H9 (cell line): ENCODE data around the gene ANK3. TPM values are rescaled to one million over a fixed set of nuclear protein-coding genes. Genes with fewer than 3 reads are reported as not detected.

Experiments
- DNase-seq: peaks from one replicate; pipeline ENCODE4 v3.0.0-alpha.2; 2017
- H2AFZ ChIP-seq: one replicate; pipeline ENCODE4 v1.6.1; 2013; ENCODE audit warnings: mild to moderate bottlenecking, low read length, control low read depth, moderate library complexity
- H2AK5ac ChIP-seq: 2 replicates; pipeline ENCODE4 v1.6.1; 2013; ENCODE audit warnings: low read length, control low read depth, mixed read lengths; ENCODE audit not compliant: insufficient read length
- H2BK120ac ChIP-seq: one replicate; pipeline ENCODE4 v1.6.1; 2013; ENCODE audit warnings: low read depth, mild to moderate bottlenecking, low read length, control low read depth, inconsistent platforms; ENCODE audit not compliant: poor library complexity, severe bottlenecking
- H2BK12ac ChIP-seq: 2 replicates; pipeline ENCODE4 v1.6.1; 2013; ENCODE audit warnings: low read length, control low read depth, mixed read lengths, low read depth; ENCODE audit not compliant: insufficient read length
- H2BK15ac ChIP-seq: 2 replicates; pipeline ENCODE4 v1.6.1; 2013; ENCODE audit warnings: low read depth, low read length, control low read depth
- H2BK20ac ChIP-seq: one replicate; pipeline ENCODE4 v1.6.1; 2013; ENCODE audit warnings: low read depth, mild to moderate bottlenecking, low read length, control low read depth, inconsistent platforms; ENCODE audit not compliant: poor library complexity, severe bottlenecking
- H2BK5ac ChIP-seq: 2 replicates; pipeline ENCODE4 v1.6.1; 2013; ENCODE audit warnings: low read length, control low read depth, mixed read lengths; ENCODE audit not compliant: insufficient read length
- H3K14ac ChIP-seq: 2 replicates; pipeline ENCODE4 v1.6.1; 2013; ENCODE audit warnings: low read length, control low read depth; ENCODE audit not compliant: insufficient read depth
- H3K18ac ChIP-seq: 2 replicates; pipeline ENCODE4 v1.6.1; 2013; ENCODE audit warnings: low read depth, mild to moderate bottlenecking, mixed read lengths, low read length, control low read depth; ENCODE audit not compliant: insufficient read length
- H3K23ac ChIP-seq: 2 replicates; pipeline ENCODE4 v1.6.1; 2013; ENCODE audit warnings: low read length, control low read depth, mixed read lengths, low read depth; ENCODE audit not compliant: insufficient read length
- H3K23me2 ChIP-seq: 2 replicates; pipeline ENCODE4 v1.6.1; 2013; ENCODE audit warnings: low read depth, mild to moderate bottlenecking, mixed read lengths, low read length, control low read depth; ENCODE audit not compliant: insufficient read length, poor library complexity, severe bottlenecking
- H3K27ac ChIP-seq: 2 replicates; pipeline ENCODE4 v1.5.1; 2013; ENCODE audit warnings: low read length, control low read depth, mixed read lengths, low read depth; ENCODE audit not compliant: insufficient read length
- H3K27me3 ChIP-seq: 2 replicates; pipeline ENCODE4 v1.6.1; 2013; ENCODE audit warnings: low read length, control low read depth, inconsistent platforms; ENCODE audit not compliant: insufficient read depth
- H3K4ac ChIP-seq: 2 replicates; pipeline ENCODE4 v1.6.1; 2013; ENCODE audit warnings: low read depth, mild to moderate bottlenecking, control low read depth, inconsistent platforms, low read length, moderate library complexity
- H3K4me1 ChIP-seq: 2 replicates; pipeline ENCODE4 v1.6.1; 2013; ENCODE audit warnings: low read length, control low read depth, inconsistent platforms; ENCODE audit not compliant: insufficient read depth
- H3K4me2 ChIP-seq: 2 replicates; pipeline ENCODE4 v1.6.1; 2013; ENCODE audit warnings: low read length, control low read depth, mixed read lengths; ENCODE audit not compliant: insufficient read length, insufficient read depth
- H3K56ac ChIP-seq: 2 replicates; pipeline ENCODE4 v1.6.1; 2013; ENCODE audit warnings: low read depth, mild to moderate bottlenecking, mixed read lengths, low read length, control low read depth; ENCODE audit not compliant: insufficient read length
- H3K79me1 ChIP-seq: 2 replicates; pipeline ENCODE4 v1.6.1; 2013; ENCODE audit warnings: low read depth, mild to moderate bottlenecking, moderate library complexity, low read length, control low read depth, inconsistent platforms; ENCODE audit not compliant: insufficient read depth, poor library complexity, severe bottlenecking
- H3K79me2 ChIP-seq: 2 replicates; pipeline ENCODE4 v1.6.1; 2013; ENCODE audit warnings: low read length, control low read depth, inconsistent platforms; ENCODE audit not compliant: insufficient read depth
- H3K9ac ChIP-seq: 2 replicates; pipeline ENCODE4 v1.6.1; 2013; ENCODE audit warnings: low read length, control low read depth, mixed read lengths; ENCODE audit not compliant: insufficient read length; ENCODE audit errors: extremely low read depth
- H3K9me3 ChIP-seq: one replicate; pipeline ENCODE4 v1.6.1; 2013; ENCODE audit warnings: low read depth, low read length, inconsistent platforms; ENCODE audit not compliant: control insufficient read depth
- H3T11ph ChIP-seq: one replicate; pipeline ENCODE4 v1.6.1; 2013; ENCODE audit warnings: mild to moderate bottlenecking, low read length, control low read depth, inconsistent platforms
- H4K20me1 ChIP-seq: one replicate; pipeline ENCODE4 v1.6.1; 2013; ENCODE audit not compliant: control insufficient read depth, insufficient read length, insufficient read depth
- H4K5ac ChIP-seq: 2 replicates; pipeline ENCODE4 v1.6.1; 2013; ENCODE audit warnings: low read depth, mild to moderate bottlenecking, mixed read lengths, low read length, control low read depth; ENCODE audit not compliant: insufficient read length
- H4K8ac ChIP-seq: replicated peaks from 2 replicates; pipeline ENCODE4 v1.6.1; 2013; ENCODE audit warnings: low read length, control low read depth, mixed read lengths, low read depth; ENCODE audit not compliant: insufficient read length
- H4K91ac ChIP-seq: 2 replicates; pipeline ENCODE4 v1.6.1; 2013; ENCODE audit warnings: low read depth, mild to moderate bottlenecking, moderate library complexity, mixed read lengths, low read length, control low read depth; ENCODE audit not compliant: insufficient read length
- H3K27ac Mint-ChIP-seq, 3 experiments: 2 replicates in 2 of 3; 3 replicates in 1 of 3; pipeline ENCODE4 v1.8.0; 2020 to 2021; ENCODE audit warnings: mixed read lengths in 3 of 3, mild to moderate bottlenecking in 1 of 3, moderate library complexity in 1 of 3
- H3K27me3 Mint-ChIP-seq: 2 replicates; pipeline ENCODE4 v1.8.0; 2021; ENCODE audit warnings: low read depth, mild to moderate bottlenecking, moderate library complexity, mixed read lengths
- H3K36me3 Mint-ChIP-seq, 3 experiments: 2 replicates in 2 of 3; 3 replicates in 1 of 3; pipeline ENCODE4 v1.8.0; 2020 to 2021; ENCODE audit warnings: low read depth in 3 of 3, mixed read lengths in 3 of 3; ENCODE audit not compliant: insufficient read depth in 1 of 3
- H3K4me1 Mint-ChIP-seq, 2 experiments: 2 replicates each; pipeline ENCODE4 v1.8.0; 2020; ENCODE audit warnings: mixed read lengths in 2 of 2
- H3K4me3 Mint-ChIP-seq, 2 experiments: 2 replicates in 1 of 2; 3 replicates in 1 of 2; pipeline ENCODE4 v1.8.0; 2020 to 2021; ENCODE audit warnings: mild to moderate bottlenecking in 2 of 2, mixed read lengths in 2 of 2, moderate library complexity in 1 of 2
- H3K9me3 Mint-ChIP-seq, 2 experiments: 2 replicates in 1 of 2; 3 replicates in 1 of 2; pipeline ENCODE4 v1.8.0; 2020; ENCODE audit warnings: mild to moderate bottlenecking in 2 of 2, mixed read lengths in 2 of 2, moderate library complexity in 1 of 2
- WGBS: extraction: QIAGEN DNeasy Blood & Tissue Kit; methylation state at CpG from one replicate; pipeline ENCODE4 v1.1.7; 2013; ENCODE audit warnings: missing lambda C conversion rate, low lambda C conversion rate, mixed read lengths; ENCODE audit not compliant: insufficient read length; ENCODE audit errors: extremely low coverage; 5-methylcytosine and 5-hydroxymethylcytosine counted together
- total RNA-seq: library from RNA; stranded (reverse); gene quantifications from 2 replicates; pipeline ENCODE4 v1.2.1, GENCODE V29; 2021
- TF ChIP-seq, protein P1 (sequence below): fragments of 200-600 bp; sonication (generic); conservative IDR thresholded peaks from 3 replicates; pipeline ENCODE4 v1.8.0; 2021; ENCODE audit warnings: antibody characterized with exemption, mild to moderate bottlenecking

The ANK3 gene
- total RNA-seq, 1 experiment from 2014 or later, result 59.6 TPM

- Histone ChIP-seq H3K27ac (no peak overlapping the region), H3K79me2 (no peaks in the 10 kb centered on the region), H3K4ac (no peak overlapping the region), H3K4me1 (peaks cover 3% of the 10 kb centered on the region; the same call in 1 of the 2 replicates), H4K5ac (no peak overlapping the region), H2BK12ac (no peak overlapping the region), H3K18ac (no peak overlapping the region), H4K91ac (no peak overlapping the region), H3K9ac (no peak overlapping the region), H4K20me1 (no peaks in the 10 kb centered on the region), H3K79me1 (no peaks in the 10 kb centered on the region), H2BK15ac (no peak overlapping the region), H2AK5ac (no peak overlapping the region), H3K4me2 (no peak overlapping the region), H3K14ac (no peak overlapping the region), H2AFZ (no peak overlapping the region), H3K23ac (no peak overlapping the region), H2BK20ac (no peak overlapping the region), H3T11ph (no peak overlapping the region), H3K56ac (no peak overlapping the region), H4K8ac (no peak overlapping the region), H2BK5ac (no peak overlapping the region), H3K23me2 (no peaks in the 10 kb centered on the region), H3K9me3 (no peaks in the 10 kb centered on the region), H2BK120ac (no peak overlapping the region), H3K27me3 (no peaks in the 10 kb centered on the region)
- Mint-ChIP-seq H3K27me3 (no peaks in the 10 kb centered on the region), H3K4me1 (peaks cover 18 to 19% of the 10 kb centered on the region in 2 experiments), H3K4me3 (no peak overlapping the region), H3K36me3 (no peaks in the 10 kb centered on the region), H3K27ac (no peak overlapping the region), H3K9me3 (no peaks in the 10 kb centered on the region)
- no peak for DNase-seq
- TF ChIP-seq, protein P1, sequence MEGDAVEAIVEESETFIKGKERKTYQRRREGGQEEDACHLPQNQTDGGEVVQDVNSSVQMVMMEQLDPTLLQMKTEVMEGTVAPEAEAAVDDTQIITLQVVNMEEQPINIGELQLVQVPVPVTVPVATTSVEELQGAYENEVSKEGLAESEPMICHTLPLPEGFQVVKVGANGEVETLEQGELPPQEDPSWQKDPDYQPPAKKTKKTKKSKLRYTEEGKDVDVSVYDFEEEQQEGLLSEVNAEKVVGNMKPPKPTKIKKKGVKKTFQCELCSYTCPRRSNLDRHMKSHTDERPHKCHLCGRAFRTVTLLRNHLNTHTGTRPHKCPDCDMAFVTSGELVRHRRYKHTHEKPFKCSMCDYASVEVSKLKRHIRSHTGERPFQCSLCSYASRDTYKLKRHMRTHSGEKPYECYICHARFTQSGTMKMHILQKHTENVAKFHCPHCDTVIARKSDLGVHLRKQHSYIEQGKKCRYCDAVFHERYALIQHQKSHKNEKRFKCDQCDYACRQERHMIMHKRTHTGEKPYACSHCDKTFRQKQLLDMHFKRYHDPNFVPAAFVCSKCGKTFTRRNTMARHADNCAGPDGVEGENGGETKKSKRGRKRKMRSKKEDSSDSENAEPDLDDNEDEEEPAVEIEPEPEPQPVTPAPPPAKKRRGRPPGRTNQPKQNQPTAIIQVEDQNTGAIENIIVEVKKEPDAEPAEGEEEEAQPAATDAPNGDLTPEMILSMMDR, result no peak
- WGBS, result no CpG with 5 or more reads among the region's 1 CpG
Observed at GRCh38 chr10:60277656-60278055, 112.0 kb downstream of the ANK3 start.
